NCI-H460 (cell line): ENCODE results near the gene ZBTB32. TPM values are rescaled to one million over a fixed set of nuclear protein-coding genes. Genes with fewer than 3 reads are reported as not detected.

Experiments
- DNase-seq: peaks from one replicate; pipeline ENCODE4 v3.0.0-alpha.2; 2016; ENCODE audit warnings: low read depth; ENCODE audit errors: extremely low read depth
- total RNA-seq: library from RNA; depleted of rRNA; stranded (reverse); fragments of >200 nt; shearing (Covaris generic); gene quantifications from 2 replicates; pipeline ENCODE4 v1.2.3, GENCODE V29; 2014

The ZBTB32 gene
- total RNA-seq, 1 experiment from 2014 or later, result not detected

- DNase-seq, result peak; percentile 100
Measured at GRCh38 chr19:35748106-35749020, 44.0 kb downstream of the ZBTB32 start, which contains the start of gene LIN37. LIN37 (plus strand) TSS chr19:35748576; CDS start chr19:35748725, 149 bp downstream.

GRCh38 chr19:35750167-35750566, 45.8 kb downstream of the ZBTB32 start:
- DNase-seq, result no peak

DNA sequence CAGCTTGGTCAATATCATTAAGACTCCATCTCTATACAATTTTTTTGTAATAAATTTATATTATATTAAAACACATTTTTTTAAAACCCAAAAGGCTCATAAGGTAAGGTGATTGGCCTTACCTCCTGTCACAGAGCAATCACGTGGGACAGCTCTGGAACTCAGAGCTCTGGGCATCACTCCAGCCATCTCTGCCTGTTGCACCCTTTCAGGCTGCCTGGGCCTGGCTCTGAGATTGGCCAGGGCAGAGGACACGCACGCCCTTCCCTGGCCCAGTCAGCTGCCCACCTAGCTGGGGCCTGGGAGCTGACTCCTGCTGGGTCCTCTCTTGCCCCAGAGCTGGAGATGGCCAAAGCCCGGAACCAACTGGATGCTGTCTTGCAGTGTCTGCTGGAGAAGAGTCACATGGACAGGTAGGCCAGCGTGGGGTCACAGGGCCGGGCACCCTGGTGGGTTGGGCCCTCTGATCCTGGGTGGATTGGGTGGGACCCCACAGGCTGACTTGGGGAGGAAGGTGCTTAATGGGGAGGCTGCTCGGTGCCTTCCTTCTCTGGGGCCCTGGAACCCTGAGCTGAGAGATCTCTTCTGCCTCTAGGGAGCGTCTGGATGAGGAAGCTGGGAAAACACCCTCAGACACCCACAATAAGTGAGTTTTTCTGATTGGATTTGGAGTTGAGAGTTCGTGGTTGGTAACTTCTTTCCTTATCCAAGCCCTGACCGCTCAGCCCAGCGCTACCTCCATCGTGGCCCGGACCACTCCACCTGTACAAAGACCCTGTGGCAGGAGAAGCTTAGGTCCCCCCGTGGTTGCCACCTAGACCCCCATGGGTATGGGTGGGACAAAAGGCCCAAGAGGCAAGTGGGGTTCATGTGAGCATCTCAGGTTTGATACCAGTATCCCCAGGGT, 47.7 kb downstream of the ZBTB32 start:
- DNase-seq, result no peak

- no peak for DNase-seq
Measured at GRCh38 chr19:35752746-35753350, 48.5 kb downstream of the ZBTB32 start.

GRCh38 chr19:35753634-35754369, 49.4 kb downstream of the ZBTB32 start:
- no peak for DNase-seq

GRCh38 chr19:35754370-35755130, 50.2 kb downstream of the ZBTB32 start:
- no peak for DNase-seq

DNA sequence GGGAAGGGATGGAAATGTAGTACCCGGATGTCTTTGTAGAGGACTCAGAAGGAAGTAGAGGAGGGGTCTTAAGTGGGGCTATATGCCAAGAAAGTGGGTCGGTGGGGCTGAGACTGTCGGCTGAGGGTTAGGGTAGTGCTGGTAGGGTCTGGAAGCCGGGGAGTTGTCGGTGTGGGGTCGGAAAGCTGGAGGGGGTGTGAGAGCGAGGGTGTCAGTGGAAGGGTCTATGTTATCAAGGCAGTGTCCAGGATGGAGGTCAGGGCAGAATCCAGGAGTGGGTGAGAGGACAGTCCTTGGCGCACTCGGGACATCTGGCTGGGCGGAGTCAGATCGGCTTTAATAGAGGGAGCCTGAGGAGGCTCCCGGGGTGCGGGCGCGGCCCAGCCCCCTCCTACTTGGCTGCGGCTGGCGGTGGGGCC, 50.8 kb downstream of the ZBTB32 start:
- DNase-seq, result no peak

- peak; percentile 42 for DNase-seq
Measured at GRCh38 chr19:35755550-35756376, 51.4 kb downstream of the ZBTB32 start.

- DNase-seq, result no peak
Measured at GRCh38 chr19:35756377-35757230, 52.2 kb downstream of the ZBTB32 start, which contains the start of gene HSPB6. HSPB6 (minus strand) TSS chr19:35757029; CDS start chr19:35757008, 21 bp downstream.

DNA sequence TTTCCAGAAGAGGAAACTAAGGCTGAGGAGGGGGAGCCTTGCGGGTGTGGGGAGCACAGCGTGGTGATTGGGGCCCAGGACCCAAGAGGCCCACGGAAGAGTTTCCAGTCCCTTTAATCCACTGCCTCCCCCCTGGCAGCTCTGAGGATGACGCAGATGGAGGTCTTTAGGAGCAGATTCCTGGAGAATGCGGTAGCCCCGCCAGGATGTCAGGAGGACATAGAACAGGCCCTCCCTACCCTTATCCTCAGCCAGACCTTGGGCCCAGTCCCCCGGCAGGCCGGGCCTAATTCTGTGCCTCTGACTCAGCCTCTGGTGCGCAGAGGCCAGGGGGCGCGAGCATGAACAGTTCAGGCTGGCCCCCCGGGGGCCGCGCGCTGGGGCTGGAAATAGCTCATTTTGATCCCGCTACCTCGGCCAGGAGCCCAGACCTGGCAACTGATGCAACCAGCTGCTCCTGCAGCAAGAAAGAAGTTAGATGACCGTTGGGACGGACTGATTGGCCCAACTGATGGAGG, 52.9 kb downstream of the ZBTB32 start:
- DNase-seq, result no peak

DNA sequence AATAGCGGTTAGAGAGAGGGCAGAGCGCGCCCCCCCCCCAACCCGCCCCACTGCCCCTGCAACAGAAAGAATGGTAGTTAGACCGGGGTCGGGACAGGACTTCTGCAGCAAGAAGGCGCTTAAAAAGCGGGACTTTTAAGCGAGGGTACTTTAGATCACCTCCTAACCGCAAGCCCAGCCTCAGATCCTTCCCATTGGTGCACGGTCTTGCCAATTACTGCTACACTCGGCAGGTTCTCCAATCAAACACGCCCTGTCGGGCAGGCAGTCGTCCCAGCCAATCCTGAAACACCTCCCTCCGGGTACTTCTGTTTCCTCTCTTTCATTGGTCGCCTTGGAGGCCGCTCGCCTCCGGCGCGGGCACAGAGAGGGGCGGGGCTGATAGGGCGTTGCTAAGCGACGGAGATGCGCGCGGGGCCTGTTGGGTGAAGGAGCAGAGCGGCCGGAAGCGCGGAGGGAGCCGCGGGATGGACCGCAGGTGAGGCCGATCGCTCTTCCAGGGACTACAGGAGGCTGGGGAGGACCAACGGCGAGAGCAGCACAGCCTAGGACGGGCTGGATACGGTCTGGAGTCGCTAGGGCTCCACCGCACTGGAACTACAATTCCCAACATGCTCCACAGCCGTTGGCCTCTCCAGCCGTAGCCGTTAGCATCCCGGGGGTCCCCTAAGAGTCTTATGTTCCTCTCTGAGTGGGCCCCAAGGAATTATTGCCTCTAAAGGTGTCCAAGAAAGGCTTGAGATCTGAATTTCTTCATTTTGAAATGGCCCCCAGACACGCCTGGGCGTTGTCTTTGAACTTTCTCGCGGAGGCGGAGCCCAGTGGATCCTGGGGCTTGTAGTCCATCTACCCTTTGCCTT, 53.6 kb downstream of the ZBTB32 start, which contains the start of gene PROSER3:
PROSER3 (plus strand) TSS at position 428 of the 860 bp plus-strand sequence; CDS start at position 468, 40 bp downstream.
- DNase-seq, result peak; percentile 99

GRCh38 chr19:35759697-35760096, 55.3 kb downstream of the ZBTB32 start:
- DNase-seq, result no peak

DNA sequence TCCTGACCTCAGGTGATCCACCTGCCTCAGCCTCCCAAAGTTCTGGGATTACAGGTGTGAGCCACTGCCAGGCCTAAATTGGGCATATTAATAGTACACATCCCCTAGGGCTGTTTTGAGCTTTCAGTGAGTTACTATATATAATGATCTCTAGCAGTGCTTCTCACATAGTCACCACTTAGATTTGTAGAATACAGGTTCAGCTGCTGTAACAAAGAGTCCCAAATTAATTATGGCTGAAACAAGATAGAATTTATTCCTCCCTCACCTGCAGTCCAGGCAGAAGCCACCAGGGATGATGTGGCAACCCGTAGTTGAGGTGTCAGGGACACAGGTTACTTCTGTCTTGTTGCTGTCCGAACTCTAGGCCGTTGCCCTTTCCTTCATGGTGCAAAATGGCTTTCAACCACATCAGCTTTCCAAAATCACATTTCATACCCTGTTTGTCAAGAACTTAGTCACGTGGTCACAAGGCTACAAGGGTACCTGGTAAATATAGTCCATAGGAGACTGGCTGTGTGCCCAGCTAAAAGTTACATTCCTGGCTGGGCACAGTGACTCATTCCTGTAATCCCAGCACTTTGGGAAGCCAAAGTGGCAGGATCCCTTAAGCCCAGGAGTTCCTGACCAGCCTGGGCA, 56.5 kb downstream of the ZBTB32 start:
- no peak for DNase-seq

GRCh38 chr19:35764432-35765315, 60.3 kb downstream of the ZBTB32 start:
- DNase-seq, result no peak
